Measurements from ENCODE around the gene HSPA14. TPM values are rescaled to one million over a fixed set of nuclear protein-coding genes. Genes with fewer than 3 reads are reported as not detected.
"Not testable (repeated sequence)": the region's sequence is repeated elsewhere in the genome, so short reads cannot be mapped to it uniquely, and the experiment has no call there.

Gene HSPA14
- total RNA-seq, 1 donor from 2014 or later, result 41.8 TPM

DNA sequence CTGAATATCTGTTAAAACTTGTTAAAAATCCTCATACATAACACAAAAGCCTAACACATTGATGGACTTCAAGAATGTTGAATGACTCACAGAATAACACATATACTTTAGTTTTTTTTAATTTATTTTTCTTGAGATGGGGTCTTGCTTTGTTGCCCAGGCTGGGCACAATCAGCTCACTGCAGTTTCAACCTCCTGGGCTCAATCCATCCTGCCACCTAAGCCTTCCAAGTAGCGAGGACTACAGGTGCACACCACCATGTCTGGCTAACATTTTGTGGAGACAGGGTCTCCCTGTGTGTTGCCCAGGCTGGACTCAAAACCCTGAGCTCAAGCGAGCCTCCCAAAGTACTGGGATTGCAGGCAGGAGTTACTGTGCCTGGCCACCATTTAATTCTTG, 68.7 kb downstream of the HSPA14 start:
- Mint-ChIP-seq H3K27ac (no peak overlapping the region), H3K27me3 (ENCODE audit: insufficient read depth, low read depth) (peaks cover 3% of the 10 kb centered on the region), H3K36me3 (peaks cover 70% of the 10 kb centered on the region), H3K9me3 (peaks cover 22% of the 10 kb centered on the region), H3K4me1 (no peaks in the 10 kb centered on the region), H3K4me3 (no peak overlapping the region)
- Histone ChIP-seq H3K4me2 (no peak overlapping the region), H3K36me3 (peaks cover 50% of the 10 kb centered on the region), H3K4me1 (no peaks in the 10 kb centered on the region), H4K20me1 (ENCODE audit: low read depth) (no peaks in the 10 kb centered on the region), H3K4me3 (no peak overlapping the region), H3K9ac (no peak overlapping the region), H3K79me2 (ENCODE audit: low read depth) (peaks cover 5% of the 10 kb centered on the region), H3K27me3 (no peaks in the 10 kb centered on the region), H2AFZ (replicated peaks) (no peak overlapping the region), H3K27ac (no peak overlapping the region), H3F3A (ENCODE audit: low read depth) (peaks cover 7% of the 10 kb centered on the region), H3K9me3 (ENCODE audit: low read depth) (no peaks in the 10 kb centered on the region)
- TF ChIP-seq EZH2phosphoT487 (IDR thresholded peaks at IDR 0.05), result no peak
- TF ChIP-seq, protein P1, sequence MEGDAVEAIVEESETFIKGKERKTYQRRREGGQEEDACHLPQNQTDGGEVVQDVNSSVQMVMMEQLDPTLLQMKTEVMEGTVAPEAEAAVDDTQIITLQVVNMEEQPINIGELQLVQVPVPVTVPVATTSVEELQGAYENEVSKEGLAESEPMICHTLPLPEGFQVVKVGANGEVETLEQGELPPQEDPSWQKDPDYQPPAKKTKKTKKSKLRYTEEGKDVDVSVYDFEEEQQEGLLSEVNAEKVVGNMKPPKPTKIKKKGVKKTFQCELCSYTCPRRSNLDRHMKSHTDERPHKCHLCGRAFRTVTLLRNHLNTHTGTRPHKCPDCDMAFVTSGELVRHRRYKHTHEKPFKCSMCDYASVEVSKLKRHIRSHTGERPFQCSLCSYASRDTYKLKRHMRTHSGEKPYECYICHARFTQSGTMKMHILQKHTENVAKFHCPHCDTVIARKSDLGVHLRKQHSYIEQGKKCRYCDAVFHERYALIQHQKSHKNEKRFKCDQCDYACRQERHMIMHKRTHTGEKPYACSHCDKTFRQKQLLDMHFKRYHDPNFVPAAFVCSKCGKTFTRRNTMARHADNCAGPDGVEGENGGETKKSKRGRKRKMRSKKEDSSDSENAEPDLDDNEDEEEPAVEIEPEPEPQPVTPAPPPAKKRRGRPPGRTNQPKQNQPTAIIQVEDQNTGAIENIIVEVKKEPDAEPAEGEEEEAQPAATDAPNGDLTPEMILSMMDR (IDR thresholded peaks at IDR 0.05), result no peak
- no peak for TF ChIP-seq EZH2 (IDR thresholded peaks at IDR 0.05)
- no peak for DNase-seq (ENCODE audit: low spot score)

DNA sequence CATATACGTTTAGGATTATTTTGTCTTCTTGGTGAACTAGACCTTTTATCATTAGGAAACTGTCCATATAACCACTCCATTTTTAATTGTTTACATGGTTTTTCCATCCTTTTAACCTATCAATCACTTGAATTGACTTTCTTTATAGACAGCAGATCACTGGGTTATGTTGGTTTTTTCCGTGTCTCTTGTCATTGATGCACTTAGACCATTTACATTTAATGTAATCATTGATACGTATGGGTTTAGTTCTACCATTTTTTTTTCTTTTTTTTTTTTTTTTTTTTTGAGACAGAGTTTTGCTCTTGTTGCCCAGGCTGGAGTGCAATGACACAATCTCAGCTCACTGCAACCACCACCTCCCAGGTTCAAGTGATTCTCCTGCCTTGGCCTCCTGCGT, 69.5 kb downstream of the HSPA14 start:
- not testable (repeated sequence) for DNase-seq (ENCODE audit: low spot score); H3K27ac ChIP-seq; H3K4me2 ChIP-seq; H3K27me3 Mint-ChIP-seq (ENCODE audit: insufficient read depth, low read depth); H3K4me3 Mint-ChIP-seq; H3K9me3 ChIP-seq (ENCODE audit: low read depth); H2AFZ ChIP-seq (replicated peaks); H3K9ac ChIP-seq; H3K4me1 Mint-ChIP-seq; H3K27me3 ChIP-seq; H3K79me2 ChIP-seq (ENCODE audit: low read depth); H3K4me3 ChIP-seq; H3K4me1 ChIP-seq; H3K27ac Mint-ChIP-seq; H4K20me1 ChIP-seq (ENCODE audit: low read depth); H3F3A ChIP-seq (ENCODE audit: low read depth)
- peaks cover 42% of the 10 kb centered on the region for H3K36me3 ChIP-seq
- H3K36me3 Mint-ChIP-seq, result peaks cover 74% of the 10 kb centered on the region
- H3K9me3 Mint-ChIP-seq, result peaks cover 25% of the 10 kb centered on the region

DNA sequence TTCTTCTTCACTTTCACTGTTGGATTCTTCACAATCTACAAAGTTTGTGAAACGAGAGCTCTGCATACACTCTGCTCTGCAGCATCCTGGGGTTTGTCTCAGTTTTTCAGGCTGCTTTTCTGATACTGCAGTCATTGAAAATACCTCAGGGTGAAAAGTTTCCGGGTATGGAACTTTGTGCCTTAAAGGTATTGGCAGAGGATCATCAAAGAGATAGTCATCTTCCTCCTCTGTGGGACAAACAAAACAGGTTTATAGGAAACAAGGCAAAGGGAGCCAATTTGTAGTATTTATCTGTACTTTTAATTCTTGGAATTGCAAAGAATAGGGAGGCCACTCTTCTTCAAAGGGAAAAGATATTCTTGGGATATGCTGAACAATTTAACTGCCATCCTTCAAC, 71.0 kb downstream of the HSPA14 start:
- no peaks in the 10 kb centered on the region for H3K9me3 ChIP-seq (ENCODE audit: low read depth)
- Mint-ChIP-seq H3K36me3 (peaks cover 80% of the 10 kb centered on the region), H3K27me3 (ENCODE audit: insufficient read depth, low read depth) (peaks cover 3% of the 10 kb centered on the region), H3K27ac (no peak overlapping the region), H3K4me1 (no peaks in the 10 kb centered on the region), H3K4me3 (no peak overlapping the region), H3K9me3 (peaks cover 36% of the 10 kb centered on the region)
- no peaks in the 10 kb centered on the region for H3F3A ChIP-seq (ENCODE audit: low read depth)
- no peaks in the 10 kb centered on the region for H4K20me1 ChIP-seq (ENCODE audit: low read depth)
- no peak overlapping the region for H2AFZ ChIP-seq (replicated peaks)
- no peaks in the 10 kb centered on the region for H3K27me3 ChIP-seq
- no peak overlapping the region for H3K4me3 ChIP-seq
- no peak for TF ChIP-seq EZH2phosphoT487 (IDR thresholded peaks at IDR 0.05)
- TF ChIP-seq, protein P1 (IDR thresholded peaks at IDR 0.05), result no peak
- no peak for TF ChIP-seq EZH2 (IDR thresholded peaks at IDR 0.05)
- peaks cover 34% of the 10 kb centered on the region for H3K36me3 ChIP-seq
- no peak overlapping the region for H3K27ac ChIP-seq
- no peak for DNase-seq (ENCODE audit: low spot score)
- H3K4me1 ChIP-seq, result no peaks in the 10 kb centered on the region
- H3K79me2 ChIP-seq (ENCODE audit: low read depth), result peaks cover 5% of the 10 kb centered on the region
- H3K9ac ChIP-seq, result no peak overlapping the region
- no peak overlapping the region for H3K4me2 ChIP-seq

DNA sequence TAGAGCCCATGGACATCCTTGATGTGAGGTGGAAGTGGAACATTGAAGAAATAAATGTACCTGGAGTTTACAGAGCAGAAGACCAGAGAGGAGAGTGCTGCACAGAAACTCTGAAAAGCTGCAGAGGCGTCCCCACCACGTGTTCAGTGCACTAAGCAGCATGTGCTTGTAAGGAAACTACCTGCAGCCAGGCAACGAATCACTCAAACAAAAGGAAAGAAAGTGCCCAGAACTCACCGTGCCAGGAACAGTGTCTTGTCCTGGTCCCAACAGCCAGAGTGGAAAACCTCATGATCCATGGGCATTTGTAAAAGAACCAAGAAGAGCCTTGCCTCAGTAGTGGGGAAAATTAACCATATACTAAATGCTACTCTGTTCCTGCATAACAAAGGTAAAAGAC, 72.8 kb downstream of the HSPA14 start:
- Histone ChIP-seq H3K9me3 (ENCODE audit: low read depth) (no peaks in the 10 kb centered on the region), H3K4me2 (no peak overlapping the region), H4K20me1 (ENCODE audit: low read depth) (no peaks in the 10 kb centered on the region), H3F3A (ENCODE audit: low read depth) (no peaks in the 10 kb centered on the region), H3K36me3 (peaks cover 24% of the 10 kb centered on the region), H2AFZ (replicated peaks) (no peak overlapping the region), H3K27me3 (no peaks in the 10 kb centered on the region), H3K79me2 (ENCODE audit: low read depth) (peaks cover 5% of the 10 kb centered on the region), H3K9ac (no peak overlapping the region), H3K4me1 (no peaks in the 10 kb centered on the region), H3K27ac (no peak overlapping the region), H3K4me3 (no peak overlapping the region)
- Mint-ChIP-seq H3K27me3 (ENCODE audit: insufficient read depth, low read depth) (peaks cover 3% of the 10 kb centered on the region), H3K4me3 (no peak overlapping the region), H3K9me3 (peaks cover 52% of the 10 kb centered on the region), H3K27ac (no peak overlapping the region), H3K36me3 (peaks cover 83% of the 10 kb centered on the region), H3K4me1 (no peaks in the 10 kb centered on the region)
- TF ChIP-seq, protein P1 (IDR thresholded peaks at IDR 0.05), result no peak
- TF ChIP-seq EZH2phosphoT487 (IDR thresholded peaks at IDR 0.05) (no peak), EZH2 (IDR thresholded peaks at IDR 0.05) (no peak)
- DNase-seq (ENCODE audit: low spot score), result no peak

Data from neural progenitor cell (in vitro differentiated cells).